ENCODE measurements around the gene CLCN2.

The CLCN2 gene

DNA sequence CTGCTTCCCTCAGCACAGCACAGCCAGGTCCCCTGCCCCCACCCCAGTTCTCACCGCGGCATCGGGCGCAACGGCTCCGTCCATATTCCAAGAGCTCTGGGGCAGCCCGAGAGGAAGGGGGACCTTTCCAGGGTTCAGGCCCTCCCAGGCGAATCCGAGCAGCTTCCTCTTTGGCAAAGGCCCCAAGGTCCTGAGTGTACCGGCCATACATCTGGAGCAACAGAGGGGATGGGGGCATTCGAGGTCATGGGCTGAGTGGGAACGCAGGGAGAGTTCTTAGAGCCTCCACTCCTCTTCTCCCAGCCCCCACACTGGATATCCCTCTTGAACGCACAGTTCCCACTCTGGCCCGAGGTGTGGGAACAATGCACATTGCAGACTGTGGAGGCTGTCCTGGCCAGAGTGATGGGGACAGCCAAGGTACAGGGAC is 2.5 kb downstream of the CLCN2 start:
- no peak for DNase-seq

DNA sequence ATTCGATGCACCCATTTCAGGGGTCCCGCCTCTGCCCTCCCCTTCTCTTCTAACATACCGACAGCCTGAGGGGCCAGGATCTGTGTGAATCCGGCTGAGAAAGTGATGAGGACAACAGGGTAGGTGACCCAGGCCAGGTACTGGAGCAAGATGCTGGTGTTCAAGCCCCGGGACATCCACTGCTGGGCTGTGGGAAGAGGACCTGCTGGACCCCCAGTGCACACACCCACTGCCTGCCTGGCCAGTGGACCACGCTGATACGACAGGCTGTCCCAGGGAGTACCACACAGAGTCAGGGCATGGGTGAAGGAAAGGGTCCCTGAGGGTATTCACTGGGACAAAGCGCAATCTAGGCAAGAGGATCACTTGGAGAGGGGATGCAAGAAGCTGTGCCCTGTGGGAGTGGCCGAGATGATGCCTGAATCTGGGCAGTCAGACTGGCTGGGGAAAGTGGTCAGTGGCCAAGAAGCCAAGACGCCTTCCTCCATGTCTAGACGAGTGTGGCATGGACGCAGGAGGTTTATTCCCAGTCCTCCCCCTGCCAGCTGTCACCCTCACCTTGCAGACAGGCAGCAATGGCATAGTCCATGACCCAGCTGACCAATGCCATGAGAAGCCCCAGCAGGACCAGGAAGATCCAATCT is 3.2 kb downstream of the CLCN2 start:
- DNase-seq = no peak

DNA sequence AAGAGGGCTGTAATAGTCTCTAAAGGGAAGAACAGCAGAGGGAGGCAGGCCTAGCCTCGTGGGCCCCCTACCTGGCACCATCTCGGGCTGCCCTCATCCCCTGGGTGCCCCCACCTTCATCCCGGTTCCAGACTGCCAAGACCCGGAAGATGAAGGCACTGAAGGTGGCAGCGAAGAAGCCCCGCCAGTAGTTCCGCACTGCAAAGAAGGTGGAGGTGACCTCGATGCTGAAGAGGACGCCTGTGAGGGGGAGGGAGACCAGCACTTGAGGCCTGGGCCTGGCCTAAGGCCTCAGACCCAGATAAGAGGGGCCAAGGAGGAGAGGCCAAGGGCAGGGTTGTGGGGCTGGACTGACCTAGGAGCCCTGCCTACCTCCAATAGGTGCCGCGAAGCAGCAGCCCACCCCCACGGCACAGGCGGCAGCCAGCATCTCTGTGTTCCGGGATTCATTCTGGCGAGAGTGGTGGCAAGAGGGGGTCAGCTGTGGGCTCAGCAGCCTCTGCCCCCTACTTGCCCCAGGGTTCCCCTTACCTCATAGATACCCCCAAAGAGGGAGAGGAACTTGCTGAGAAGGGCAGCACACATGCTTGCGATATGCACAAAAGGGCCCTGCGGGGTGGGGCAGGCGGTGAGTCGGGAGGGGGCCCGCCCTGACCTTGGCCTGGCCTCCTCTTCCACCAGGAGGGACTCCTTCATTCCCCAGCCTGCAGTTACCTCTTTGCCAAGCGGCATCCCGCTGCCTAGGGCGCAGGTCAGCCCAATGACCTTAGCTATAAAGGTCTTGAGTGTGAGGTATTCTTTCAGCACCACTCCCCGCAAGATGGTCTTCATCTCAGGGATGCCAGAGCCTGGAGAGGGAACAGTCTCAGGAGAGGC is 3.9 kb downstream of the CLCN2 start:
- no peak for DNase-seq

DNA sequence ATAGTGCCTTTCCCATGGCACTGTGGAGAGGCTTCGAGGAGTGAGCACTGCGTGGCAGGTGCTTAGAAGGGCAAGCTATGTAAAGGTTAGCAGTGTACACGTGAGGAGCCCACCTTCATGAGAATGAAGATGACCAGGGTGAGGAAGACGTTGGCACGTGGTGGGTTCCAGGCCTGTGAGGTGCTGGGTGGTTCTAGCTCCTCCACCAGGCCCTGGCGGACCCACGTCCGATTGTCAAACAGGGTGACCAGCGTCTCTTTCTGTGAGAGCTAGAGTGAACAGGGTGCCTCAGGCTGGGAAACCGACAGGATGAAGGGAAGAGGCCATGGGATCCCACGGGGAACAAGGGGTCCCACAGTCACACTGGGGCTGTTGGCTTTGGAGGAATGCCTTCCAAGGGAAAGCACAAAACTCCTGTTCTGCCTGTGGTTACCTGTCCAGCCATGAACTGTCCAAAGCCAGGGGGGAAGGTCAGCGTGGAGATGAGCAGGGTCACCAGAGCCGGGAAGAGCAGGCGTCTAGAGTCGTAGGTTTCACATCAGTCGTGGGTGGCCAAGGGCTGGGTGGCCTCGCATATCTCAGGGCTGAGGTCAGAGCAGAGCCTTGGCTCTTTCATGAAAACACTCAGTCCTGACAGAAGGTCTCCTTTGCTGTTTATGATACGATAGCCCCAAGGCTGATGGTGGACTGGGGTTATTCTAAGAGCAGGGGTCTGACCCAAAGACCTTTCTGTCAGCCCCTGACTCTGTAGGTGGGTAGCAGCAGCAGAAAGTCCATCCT is 6.0 kb downstream of the CLCN2 start:
- no peak for DNase-seq

DNA sequence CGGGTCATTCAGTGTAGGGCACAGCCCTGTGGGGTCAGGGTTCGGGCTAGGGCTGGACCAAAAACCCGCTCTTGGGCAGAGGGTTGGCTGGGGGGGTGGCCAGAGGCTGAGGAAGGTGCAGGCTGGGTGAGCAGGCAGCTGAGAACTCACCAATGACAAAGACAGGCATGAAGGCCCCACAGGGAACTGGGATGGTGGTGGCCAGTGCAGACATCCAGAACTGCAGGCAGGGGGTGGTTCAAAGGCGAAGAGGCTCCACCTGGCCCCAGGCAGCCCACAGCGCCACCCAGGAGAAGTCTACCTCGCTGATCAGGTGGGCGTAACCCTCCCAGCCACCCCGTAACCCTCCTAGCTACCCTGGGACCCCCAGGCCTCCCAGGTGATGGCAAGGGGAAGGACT is 6.7 kb downstream of the CLCN2 start:
- no peak for DNase-seq

DNA sequence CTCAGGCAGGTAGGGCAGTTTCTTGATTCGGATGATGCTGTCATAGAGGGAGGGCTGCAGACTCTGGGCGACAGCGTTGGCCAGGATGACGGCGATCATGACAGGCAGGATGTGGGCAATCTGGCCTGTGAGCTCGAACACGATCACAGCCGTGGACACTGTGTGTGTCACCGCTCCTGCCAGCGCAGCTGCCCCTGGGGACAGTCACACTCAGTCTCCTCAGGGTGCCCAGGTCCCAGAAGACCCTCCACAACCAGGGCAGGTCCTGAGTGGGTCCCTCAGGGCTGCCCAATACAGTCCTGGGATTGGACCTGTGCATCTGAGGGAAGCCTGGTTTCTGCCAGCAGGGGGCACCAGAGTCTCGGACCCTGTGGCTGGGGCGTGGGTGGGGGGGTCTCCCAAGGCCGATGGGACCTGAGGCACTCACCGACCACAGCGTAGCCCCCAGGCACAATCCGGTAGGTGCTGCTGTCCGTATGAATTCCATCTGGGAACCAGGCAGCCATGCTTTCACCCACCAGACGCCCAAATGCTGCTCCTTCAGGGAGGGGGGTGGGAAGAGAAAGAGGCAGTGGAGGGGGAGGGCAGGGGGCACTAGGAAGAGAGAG is 7.2 kb downstream of the CLCN2 start:
- no peak for DNase-seq

DNA sequence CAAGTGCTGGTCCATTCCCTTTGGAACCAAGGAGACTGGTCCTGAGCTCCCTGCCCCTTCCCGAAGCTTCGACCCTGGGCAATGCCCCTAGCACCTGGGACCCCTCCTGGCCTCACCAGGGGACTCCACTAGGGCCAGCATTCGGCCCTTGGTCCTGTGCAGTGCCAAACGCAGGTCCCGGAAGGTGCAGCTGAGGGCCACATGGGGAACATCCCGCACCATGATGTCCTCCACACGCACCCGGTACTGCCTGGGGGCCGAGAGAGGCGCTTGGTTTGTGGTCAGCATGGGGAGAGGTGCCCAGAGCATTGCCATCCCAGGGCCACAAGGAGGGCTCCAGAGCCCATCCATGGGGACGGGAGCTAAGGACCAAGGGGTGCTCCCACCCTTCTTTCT is 7.9 kb downstream of the CLCN2 start:
- DNase-seq = no peak

DNA sequence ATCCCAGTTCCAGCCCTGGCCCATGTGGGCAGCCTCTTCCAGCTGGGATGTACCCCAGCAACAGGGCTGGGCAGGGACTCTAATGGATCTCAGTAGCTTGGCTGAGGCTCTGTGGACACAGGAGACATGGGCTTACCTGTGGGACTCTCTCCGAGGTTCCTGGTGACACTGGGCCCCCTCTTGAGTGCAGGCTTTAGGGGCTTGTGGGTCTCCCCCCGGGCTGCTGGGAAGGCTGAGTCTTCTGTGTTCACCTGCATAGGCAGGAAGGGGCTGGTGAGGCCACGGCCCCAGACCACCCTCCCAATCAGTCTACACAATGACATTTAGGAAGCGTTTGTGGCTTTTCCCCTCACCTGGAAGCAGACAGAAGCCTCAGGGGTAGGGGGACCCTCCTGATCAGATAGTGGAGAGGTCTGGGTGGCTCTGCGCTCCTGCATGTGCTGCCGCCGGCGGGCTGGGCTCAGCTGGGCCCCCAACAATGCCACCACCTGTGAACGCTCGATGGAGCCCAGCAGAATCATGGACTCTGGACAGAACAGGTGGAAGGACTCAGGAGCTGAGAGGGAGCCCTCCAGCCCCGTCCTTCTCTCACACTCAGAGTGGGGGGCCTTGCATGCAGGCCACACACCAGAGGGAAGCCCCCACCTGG is 8.4 kb downstream of the CLCN2 start:
- no peak for DNase-seq

DNA sequence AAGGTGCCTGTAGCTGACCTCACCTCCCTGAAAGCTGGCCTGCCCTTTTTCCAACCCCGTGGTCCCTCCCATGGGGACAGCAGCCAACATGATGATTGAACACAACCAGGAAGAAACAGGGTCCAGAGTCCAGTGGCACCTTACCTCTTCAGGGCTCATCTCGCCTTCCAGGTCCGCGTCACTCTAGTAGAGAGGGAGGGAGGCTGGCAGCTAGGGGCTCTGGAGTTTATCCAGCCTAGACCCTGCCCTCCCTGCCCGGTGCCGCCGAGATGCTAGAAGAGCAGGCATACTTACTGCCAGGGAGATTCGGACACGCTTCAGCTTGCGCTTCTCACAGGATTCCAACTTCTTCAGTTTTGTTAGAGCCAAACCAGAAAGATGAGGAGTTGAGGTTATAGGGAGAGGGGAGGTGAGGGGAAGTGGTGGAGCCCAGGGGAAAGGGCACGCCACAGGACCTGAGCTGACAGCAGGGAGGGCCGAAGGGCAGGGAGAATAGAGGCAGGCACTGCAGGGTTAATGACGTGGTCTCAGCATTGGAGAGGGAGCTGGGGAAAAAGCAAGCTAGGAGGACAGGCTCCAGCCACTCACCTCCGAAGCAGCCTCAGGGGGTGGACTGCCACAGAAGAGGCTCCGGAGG is 9.1 kb downstream of the CLCN2 start:
- no peak for DNase-seq

DNA sequence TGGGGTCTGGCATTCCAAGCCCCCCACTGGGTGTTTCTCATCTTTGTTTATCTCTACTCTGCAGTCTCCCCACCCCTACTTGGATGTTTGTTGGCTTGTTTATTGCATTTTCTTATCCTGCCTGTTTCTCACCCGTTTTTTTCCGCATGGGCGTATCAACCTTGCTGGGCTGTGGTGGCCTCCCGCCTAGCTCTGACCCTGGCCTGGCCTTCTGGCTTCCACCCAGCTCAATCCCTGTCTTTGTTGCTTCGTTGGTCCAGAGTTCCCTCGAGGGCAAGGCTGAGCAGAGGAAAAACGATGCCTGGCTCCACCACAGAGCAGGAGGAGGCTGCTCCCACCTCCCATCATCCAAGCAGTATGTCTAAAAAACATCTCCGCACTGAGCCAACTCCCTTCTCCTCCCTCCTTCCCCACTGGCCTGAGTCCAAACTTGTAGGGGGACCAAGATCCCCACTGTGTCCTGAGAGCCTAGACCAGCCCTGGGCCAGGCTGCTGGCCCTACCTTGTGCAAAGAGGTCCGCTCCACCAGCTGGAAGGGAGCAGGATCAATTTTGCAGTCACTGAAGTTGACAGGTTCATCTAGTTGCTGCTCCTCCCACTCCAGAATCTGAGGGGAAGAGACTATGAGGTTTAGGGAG is 9.8 kb downstream of the CLCN2 start:
- DNase-seq = no peak

DNA sequence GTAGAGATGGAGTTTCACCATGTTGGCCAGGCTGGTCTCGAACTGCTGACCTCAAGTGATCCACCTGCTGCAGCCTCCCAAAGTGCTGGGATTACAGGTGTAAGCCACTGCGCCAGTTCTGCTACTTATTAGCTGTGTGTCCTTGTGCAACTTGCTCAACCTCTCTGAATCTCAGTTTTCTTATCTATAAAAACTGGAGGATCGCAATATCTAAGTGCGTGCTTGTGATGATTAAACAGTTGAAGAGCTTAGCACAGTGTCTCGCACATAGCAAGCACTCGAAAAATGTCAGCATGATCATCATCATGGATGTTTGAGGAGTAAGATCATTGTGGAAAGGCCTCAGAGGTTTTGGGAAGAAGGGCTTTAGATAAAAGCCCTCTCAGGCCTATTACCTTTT is 10.8 kb downstream of the CLCN2 start:
- no peak for DNase-seq

DNA sequence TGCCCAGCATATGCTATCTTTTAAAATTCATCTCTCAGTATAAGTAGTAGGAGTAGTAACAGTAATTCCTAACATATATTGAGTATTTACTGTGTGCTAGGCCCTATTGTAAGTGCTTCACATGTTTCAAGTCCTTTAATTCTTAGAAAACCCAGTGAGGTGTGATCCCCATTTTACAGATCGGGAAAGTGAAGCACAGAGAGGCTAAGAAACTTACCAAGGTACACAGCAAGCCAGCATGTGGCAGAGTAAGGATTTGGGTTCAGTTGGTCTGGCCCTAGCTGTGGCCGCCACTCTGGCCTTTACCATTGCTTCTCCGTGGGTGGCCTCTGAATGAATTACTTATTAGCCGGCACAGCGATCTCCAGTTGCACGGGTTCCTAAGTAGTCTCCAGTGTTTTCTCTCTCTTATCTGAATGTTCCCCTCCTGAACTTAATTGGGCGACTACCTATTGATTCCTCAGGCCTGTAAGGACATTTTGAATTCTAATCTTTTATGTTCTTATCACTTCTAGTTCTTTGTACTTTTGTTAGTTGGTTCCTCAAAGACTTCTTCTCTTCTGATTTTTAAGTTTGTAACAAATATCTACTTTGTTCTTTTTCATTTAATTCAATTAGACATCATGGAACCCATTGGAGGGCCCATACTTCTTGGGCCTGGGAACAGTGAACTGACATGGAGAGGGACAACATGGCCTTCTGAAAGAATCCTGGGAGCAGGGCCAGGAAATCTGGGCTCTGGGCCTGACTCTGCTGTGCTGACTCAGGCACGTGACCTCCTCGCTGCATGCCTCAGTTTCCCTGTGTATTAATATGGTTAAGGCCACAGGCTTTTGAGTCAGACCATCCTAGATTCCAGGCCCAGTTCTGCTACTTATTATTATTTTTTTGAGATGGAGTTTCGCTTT is 11.6 kb downstream of the CLCN2 start:
- no peak for DNase-seq

DNA sequence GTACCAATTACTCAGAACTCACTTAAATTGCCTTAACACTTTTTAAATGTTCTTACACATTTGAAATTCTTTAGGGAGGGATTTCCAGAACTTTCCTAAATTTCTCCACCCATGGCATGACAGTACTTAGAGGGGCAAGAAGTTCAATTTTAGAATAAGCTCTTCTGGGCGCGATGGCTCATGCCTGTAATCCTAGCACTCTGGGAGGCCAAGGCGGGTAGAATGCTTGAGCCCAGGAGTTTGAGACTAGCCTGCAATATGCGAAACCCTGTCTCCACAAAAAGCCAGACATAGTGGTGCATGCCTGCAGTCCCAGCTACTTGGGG is 13.4 kb downstream of the CLCN2 start:
- DNase-seq = no peak

DNA sequence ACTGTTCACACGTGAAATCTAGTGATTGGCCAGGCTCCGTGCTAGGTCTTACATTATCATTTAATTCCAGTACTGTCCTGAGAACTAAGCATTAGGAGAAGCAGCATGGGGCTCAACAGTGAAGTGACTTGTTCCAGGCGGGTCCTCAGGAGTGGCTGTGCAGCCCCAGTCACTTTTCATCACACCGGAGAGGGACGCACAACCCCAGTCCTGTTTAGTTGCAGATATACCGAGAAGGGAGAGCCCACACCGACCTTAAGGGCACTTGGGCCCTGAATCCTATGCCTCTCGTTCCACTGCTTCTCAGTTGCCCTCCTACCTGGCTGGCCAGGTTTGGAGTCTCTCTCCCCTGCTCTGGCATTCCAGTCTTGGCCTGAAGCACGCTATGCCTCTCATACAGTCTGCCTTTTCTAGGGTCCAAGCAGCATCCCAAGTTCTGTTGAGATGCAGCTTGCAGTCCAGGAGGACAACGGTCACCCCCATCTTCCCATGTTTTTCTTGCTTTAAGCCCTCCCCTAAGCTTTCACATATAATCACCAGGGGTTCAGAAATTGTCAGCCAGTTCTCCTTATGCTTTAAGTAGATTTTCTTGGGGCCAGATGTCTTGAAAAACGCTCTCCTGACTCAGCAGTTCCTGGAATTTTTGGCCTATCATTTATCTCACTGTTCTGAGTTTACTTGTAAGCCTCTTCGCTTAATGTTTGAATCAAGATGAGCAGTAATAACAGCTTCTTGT is 13.9 kb downstream of the CLCN2 start:
- DNase-seq = no peak

DNA sequence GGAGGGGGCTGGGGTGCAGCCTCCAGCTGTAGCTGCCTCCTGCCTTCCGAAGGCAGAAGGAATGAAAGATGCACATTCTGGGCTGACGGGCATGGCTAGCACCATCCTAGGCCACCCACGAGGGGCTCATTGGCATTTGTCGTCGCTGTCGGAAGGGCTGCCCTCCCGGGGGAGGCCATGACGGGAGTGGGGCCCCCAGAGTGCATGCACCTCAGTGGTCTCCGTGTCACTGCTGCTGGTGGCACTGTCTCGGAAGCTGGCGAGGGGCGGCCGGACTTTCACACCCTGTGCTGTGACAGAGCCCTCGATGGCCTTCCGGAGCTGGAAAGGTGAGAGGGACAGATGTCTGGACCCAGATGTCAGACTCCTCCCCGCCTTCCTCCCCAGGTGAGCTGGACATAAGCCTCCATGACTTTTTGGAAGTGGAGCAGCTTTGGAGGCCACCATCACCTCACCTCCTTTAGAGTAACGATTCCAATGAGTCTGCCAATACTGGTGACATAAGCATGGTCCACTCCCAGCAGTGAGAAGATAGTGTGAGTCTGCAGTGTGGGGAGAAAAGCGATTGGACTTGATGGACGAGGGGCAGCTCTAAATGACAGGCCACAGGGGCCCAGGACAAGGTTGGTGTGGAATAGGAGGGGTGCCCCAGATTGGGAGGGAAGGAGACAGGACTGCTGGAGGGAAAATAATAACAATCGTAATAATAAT is 14.8 kb downstream of the CLCN2 start:
- DNase-seq = no peak

DNA sequence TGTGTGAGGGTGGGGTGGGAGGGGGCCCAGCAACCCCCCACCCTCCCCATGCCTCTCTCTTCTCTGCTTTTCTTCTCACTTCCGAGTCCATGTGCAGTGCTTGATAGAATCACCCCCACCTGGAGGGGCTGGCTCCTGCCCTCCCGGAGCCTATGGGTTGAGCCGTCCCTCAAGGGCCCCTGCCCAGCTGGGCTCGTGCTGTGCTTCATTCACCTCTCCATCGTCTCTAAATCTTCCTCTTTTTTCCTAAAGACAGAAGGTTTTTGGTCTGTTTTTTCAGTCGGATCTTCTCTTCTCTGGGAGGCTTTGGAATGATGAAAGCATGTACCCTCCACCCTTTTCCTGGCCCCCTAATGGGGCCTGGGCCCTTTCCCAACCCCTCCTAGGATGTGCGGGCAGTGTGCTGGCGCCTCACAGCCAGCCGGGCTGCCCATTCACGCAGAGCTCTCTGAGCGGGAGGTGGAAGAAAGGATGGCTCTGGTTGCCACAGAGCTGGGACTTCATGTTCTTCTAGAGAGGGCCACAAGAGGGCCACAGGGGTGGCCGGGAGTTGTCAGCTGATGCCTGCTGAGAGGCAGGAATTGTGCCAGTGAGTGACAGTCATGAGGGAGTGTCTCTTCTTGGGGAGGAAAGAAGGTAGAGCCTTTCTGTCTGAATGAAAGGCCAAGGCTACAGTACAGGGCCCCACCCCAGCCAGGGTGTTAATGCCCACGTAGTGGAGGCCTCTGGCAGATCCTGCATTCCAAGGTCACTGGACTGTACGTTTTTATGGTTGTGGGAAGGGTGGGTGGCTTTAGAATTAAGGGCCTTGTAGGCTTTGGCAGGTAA is 15.9 kb downstream of the CLCN2 start:
- peak; percentile 55 to 88 for DNase-seq

DNA sequence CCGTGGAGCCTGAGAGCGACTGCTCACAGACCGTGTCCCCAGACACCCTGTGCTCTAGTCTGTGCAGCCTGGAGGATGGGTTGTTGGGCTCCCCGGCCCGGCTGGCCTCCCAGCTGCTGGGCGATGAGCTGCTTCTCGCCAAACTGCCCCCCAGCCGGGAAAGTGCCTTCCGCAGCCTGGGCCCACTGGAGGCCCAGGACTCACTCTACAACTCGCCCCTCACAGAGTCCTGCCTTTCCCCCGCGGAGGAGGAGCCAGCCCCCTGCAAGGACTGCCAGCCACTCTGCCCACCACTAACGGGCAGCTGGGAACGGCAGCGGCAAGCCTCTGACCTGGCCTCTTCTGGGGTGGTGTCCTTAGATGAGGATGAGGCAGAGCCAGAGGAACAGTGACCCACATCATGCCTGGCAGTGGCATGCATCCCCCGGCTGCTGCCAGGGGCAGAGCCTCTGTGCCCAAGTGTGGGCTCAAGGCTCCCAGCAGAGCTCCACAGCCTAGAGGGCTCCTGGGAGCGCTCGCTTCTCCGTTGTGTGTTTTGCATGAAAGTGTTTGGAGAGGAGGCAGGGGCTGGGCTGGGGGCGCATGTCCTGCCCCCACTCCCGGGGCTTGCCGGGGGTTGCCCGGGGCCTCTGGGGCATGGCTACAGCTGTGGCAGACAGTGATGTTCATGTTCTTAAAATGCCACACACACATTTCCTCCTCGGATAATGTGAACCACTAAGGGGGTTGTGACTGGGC is 16.7 kb downstream of the CLCN2 start:
- no peak for DNase-seq
